ENCODE measurements around the gene DCX.
"Not testable (repeated sequence)": the region's sequence is repeated elsewhere in the genome, so short reads cannot be mapped to it uniquely, and the experiment has no call there.

The DCX gene

GRCh38 chrX:111349101-111349500, 62.9 kb downstream of the DCX start:
- Mint-ChIP-seq H3K36me3 (no peaks in the 10 kb centered on the region), H3K9me3 (peaks cover 6% of the 10 kb centered on the region), H3K4me1 (no peaks in the 10 kb centered on the region), H3K4me3 (no peak overlapping the region), H3K27ac (no peak overlapping the region)
- ATAC-seq (no peak), DNase-seq (ENCODE audit: low spot score in 2 of 2) (no peak)

DNA sequence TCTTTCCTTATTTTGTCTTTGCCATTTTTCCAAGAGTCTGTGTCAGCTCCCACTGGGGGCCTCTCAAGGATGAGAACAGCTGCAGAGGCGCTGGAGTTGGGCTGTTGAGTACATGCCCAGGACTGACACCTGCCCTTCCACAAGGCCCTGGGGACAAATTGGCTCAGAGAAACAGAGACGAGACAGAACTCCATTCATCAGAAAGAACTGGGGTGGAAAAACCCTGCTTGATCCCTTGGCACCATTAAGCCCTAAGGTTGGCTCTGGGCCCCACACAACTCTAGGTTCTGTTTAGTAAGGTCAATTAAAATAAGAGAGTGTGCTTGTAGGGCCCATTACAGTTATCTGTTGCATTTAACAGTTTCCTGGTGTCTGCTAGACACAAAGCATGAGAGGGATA, 63.6 kb downstream of the DCX start:
- Mint-ChIP-seq H3K27ac (no peak overlapping the region), H3K4me3 (no peak overlapping the region), H3K36me3 (no peaks in the 10 kb centered on the region), H3K4me1 (no peaks in the 10 kb centered on the region), H3K9me3 (peaks cover 6% of the 10 kb centered on the region)
- ATAC-seq (no peak), DNase-seq (ENCODE audit: low spot score in 2 of 2) (no peak)

DNA sequence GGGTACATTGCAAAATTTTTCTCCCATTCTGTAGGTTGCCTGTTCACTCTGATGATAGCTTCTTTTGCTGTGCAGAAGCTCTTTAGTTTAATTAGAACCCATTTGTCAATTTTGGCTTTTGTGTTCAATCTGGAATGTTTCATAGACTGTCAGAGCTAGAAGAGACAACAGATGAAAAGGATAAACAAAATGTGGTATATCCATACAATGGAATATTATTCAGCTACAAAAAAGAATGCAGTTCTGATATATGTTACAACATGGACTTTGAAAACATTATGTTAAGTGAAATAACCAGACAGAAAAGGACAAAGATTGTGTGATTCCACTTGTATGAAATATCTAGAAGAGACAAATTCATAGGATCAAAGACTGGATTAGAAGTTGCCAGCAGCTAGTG, 65.8 kb downstream of the DCX start:
- not testable (repeated sequence) for H3K27ac Mint-ChIP-seq; H3K4me1 Mint-ChIP-seq; H3K36me3 Mint-ChIP-seq; DNase-seq (ENCODE audit: low spot score in 2 of 2); H3K9me3 Mint-ChIP-seq; H3K4me3 Mint-ChIP-seq; ATAC-seq

DNA sequence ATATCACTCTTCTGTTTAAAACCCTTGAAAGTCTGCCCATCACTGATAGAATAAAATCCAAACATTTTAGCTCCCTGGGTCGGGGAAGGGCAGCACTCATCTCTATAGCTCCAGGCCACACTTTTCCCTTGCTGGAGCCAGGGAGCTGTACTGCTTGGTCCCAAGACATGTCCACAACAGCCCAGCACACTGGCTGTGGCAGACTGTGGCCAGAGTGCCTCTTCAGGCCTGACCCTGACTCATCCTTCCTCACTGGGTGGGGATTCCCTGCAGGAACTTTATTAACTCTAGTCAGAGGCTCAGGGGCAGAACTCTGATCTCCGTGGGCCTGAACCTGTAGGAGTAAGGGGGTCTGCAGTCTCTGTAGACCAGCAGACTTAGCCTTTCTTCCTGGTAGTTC, 71.9 kb downstream of the DCX start:
- H3K4me1 Mint-ChIP-seq = no peaks in the 10 kb centered on the region
- DNase-seq (ENCODE audit: low spot score in 2 of 2) (no peak), ATAC-seq (no peak)
- peaks cover 3% of the 10 kb centered on the region for H3K9me3 Mint-ChIP-seq
- no peak overlapping the region for H3K27ac Mint-ChIP-seq
- no peak overlapping the region for H3K4me3 Mint-ChIP-seq
- no peaks in the 10 kb centered on the region for H3K36me3 Mint-ChIP-seq

GRCh38 chrX:111339212-111339611, 72.8 kb downstream of the DCX start:
- ATAC-seq = no peak
- no peaks in the 10 kb centered on the region for H3K4me1 Mint-ChIP-seq
- H3K4me3 Mint-ChIP-seq = no peak overlapping the region
- H3K9me3 Mint-ChIP-seq = peaks cover under 1% of the 10 kb centered on the region
- no peak overlapping the region for H3K27ac Mint-ChIP-seq
- H3K36me3 Mint-ChIP-seq = no peaks in the 10 kb centered on the region
- DNase-seq (ENCODE audit: low spot score in 2 of 2) = no peak

- ATAC-seq (no peak), DNase-seq (ENCODE audit: low spot score in 2 of 2) (no peak)
- Mint-ChIP-seq H3K4me3 (no peak overlapping the region), H3K4me1 (no peaks in the 10 kb centered on the region), H3K27ac (no peak overlapping the region), H3K36me3 (no peaks in the 10 kb centered on the region), H3K9me3 (no peaks in the 10 kb centered on the region)
Measured at GRCh38 chrX:111338095-111338698, 73.8 kb downstream of the DCX start.

- H3K4me1 Mint-ChIP-seq = no peaks in the 10 kb centered on the region
- DNase-seq (ENCODE audit: low spot score in 2 of 2) = no peak
- H3K36me3 Mint-ChIP-seq = no peaks in the 10 kb centered on the region
- H3K9me3 Mint-ChIP-seq = no peaks in the 10 kb centered on the region
- no peak for ATAC-seq
- H3K27ac Mint-ChIP-seq = no peak overlapping the region
- H3K4me3 Mint-ChIP-seq = no peak overlapping the region
Measured at GRCh38 chrX:111337067-111337637, 74.8 kb downstream of the DCX start.

DNA sequence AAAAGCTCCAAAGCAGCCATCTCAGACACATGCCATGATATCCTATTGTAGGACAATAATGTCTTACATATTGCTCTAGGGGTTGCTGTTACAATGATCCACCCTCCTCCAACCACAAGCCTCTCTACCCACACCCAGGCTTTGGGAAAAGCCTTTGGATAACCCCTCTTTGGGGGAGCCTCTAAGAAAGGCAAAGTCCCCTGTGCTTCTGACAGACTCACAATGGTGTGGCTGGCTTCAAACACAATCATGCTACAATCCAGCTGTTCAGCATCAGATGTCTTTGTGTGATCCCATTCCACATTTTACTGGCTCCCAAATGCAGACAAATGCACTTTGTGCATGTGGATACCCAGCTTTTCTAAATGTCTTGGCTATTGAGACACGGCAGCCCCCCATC, 75.9 kb downstream of the DCX start:
- Mint-ChIP-seq H3K4me1 (no peaks in the 10 kb centered on the region), H3K4me3 (no peak overlapping the region), H3K9me3 (no peaks in the 10 kb centered on the region), H3K36me3 (no peaks in the 10 kb centered on the region), H3K27ac (no peak overlapping the region)
- no peak for ATAC-seq
- DNase-seq (ENCODE audit: low spot score in 2 of 2) = no peak

- DNase-seq (ENCODE audit: low spot score in 2 of 2) = no peak
- ATAC-seq = no peak
- H3K9me3 Mint-ChIP-seq = no peaks in the 10 kb centered on the region
- H3K36me3 Mint-ChIP-seq = no peaks in the 10 kb centered on the region
- H3K4me3 Mint-ChIP-seq = no peak overlapping the region
- no peaks in the 10 kb centered on the region for H3K4me1 Mint-ChIP-seq
- no peak overlapping the region for H3K27ac Mint-ChIP-seq
Measured at GRCh38 chrX:111329370-111329769, 82.6 kb downstream of the DCX start.

GRCh38 chrX:111328858-111329257, 83.1 kb downstream of the DCX start:
- H3K9me3 Mint-ChIP-seq = no peaks in the 10 kb centered on the region
- ATAC-seq (no peak), DNase-seq (ENCODE audit: low spot score in 2 of 2) (no peak)
- H3K4me3 Mint-ChIP-seq = no peak overlapping the region
- H3K4me1 Mint-ChIP-seq = no peaks in the 10 kb centered on the region
- no peak overlapping the region for H3K27ac Mint-ChIP-seq
- no peaks in the 10 kb centered on the region for H3K36me3 Mint-ChIP-seq

GRCh38 chrX:111322231-111322855, 89.6 kb downstream of the DCX start:
- Mint-ChIP-seq H3K9me3 (no peaks in the 10 kb centered on the region), H3K27ac (no peak overlapping the region), H3K4me1 (no peaks in the 10 kb centered on the region), H3K36me3 (no peaks in the 10 kb centered on the region), H3K4me3 (no peak overlapping the region)
- DNase-seq (ENCODE audit: low spot score in 2 of 2) = no peak
- ATAC-seq = no peak

GRCh38 chrX:111319451-111319850, 92.5 kb downstream of the DCX start:
- Mint-ChIP-seq H3K9me3 (no peaks in the 10 kb centered on the region), H3K36me3 (no peaks in the 10 kb centered on the region), H3K27ac (no peak overlapping the region), H3K4me1 (no peaks in the 10 kb centered on the region), H3K4me3 (no peak overlapping the region)
- DNase-seq (ENCODE audit: low spot score in 2 of 2) = no peak
- ATAC-seq = no peak

DNA sequence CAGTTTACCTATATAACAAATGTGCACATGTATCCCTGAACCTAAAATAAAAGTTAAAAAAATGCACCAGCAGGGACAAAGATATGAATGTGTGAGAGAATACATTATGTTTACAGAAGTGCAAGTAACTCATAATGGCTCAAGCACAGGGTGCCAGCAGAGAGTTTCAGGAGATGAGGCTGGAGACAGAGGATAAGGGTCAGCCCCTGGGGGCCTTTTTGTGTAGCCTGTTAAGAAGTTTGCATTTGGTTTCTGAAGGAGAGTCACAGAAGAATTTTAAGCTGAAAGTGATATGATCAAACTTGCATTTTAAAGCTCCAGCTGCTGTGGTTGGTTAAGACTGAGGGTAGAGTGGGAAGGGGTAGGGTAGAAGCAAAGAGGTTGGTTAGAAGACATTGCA, 93.1 kb downstream of the DCX start:
- Mint-ChIP-seq H3K4me1 (no peaks in the 10 kb centered on the region), H3K9me3 (no peaks in the 10 kb centered on the region), H3K36me3 (no peaks in the 10 kb centered on the region), H3K27ac (no peak overlapping the region), H3K4me3 (no peak overlapping the region)
- DNase-seq (ENCODE audit: low spot score in 2 of 2) (no peak), ATAC-seq (no peak)

- no peak for ATAC-seq
- Mint-ChIP-seq H3K27ac (no peak overlapping the region), H3K4me3 (no peak overlapping the region), H3K9me3 (peaks cover 4% of the 10 kb centered on the region), H3K4me1 (no peaks in the 10 kb centered on the region), H3K36me3 (no peaks in the 10 kb centered on the region)
- no peak for DNase-seq (ENCODE audit: low spot score in 2 of 2)
Measured at GRCh38 chrX:111309083-111309482, 102.9 kb downstream of the DCX start.

DNA sequence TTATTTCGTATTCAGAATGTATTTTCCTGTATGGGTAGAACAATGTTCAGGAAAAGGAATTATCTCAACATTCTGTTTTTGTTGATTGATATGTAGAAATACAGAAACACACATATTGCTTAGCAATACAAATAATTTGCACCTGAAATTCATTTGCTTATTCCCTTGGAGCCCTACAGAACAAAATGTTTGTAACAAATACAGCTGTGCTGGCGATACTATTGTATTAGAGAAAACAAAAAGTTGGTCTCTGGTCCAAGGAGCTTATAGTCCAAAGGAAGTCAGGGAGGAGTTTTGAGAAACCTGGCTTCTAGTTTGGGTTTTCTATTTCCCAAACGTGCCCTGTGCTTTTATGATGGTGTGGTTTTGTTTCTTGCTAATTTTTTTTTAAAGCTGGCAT, 104.0 kb downstream of the DCX start:
- Mint-ChIP-seq H3K27ac (no peak overlapping the region), H3K36me3 (no peaks in the 10 kb centered on the region), H3K4me3 (no peak overlapping the region), H3K9me3 (peaks cover under 1% of the 10 kb centered on the region), H3K4me1 (no peaks in the 10 kb centered on the region)
- no peak for ATAC-seq
- DNase-seq (ENCODE audit: low spot score in 2 of 2) = no peak

DNA sequence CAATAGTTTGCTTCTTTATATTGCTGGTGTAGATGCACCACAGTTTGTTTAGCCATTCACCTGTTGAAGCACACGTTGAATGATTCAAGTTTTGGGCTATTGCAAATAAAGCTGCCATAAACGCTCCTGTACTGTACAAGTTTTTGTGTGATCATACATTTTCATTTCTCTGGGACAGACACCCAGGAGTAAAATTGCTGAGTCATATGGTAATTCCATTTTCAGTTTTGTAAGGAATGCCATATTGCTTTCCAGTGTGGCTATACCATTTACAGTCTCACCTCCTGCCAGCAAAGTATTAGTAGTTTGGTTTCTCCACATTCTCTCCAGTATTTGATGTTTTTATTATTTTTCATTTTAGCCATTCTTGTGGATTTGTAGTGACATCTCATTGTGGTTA, 109.7 kb downstream of the DCX start:
- no peaks in the 10 kb centered on the region for H3K4me1 Mint-ChIP-seq
- no peaks in the 10 kb centered on the region for H3K36me3 Mint-ChIP-seq
- no peak overlapping the region for H3K4me3 Mint-ChIP-seq
- no peak for ATAC-seq
- H3K9me3 Mint-ChIP-seq = no peaks in the 10 kb centered on the region
- no peak for DNase-seq (ENCODE audit: low spot score in 2 of 2)
- no peak overlapping the region for H3K27ac Mint-ChIP-seq

Data from stimulated activated effector memory CD8-positive, alpha-beta T cell treated with anti-CD3 and anti-CD28 coated beads, Interleukin-12 subunit alpha, Interleukin-12 subunit beta, amount 100 ng/mL, for 72 hours (primary cell).